Peyer's patch (tissue), 4 donors: Measurements from ENCODE around the gene KAZN. TPM values are rescaled to one million over a fixed set of nuclear protein-coding genes. Genes with fewer than 3 reads are reported as not detected.
"Not testable (repeated sequence)": the region's sequence is repeated elsewhere in the genome, so short reads cannot be mapped to it uniquely, and the experiment has no call there.

Experiments
- DNase-seq, 3 donors: peaks; one replicate each; pipeline ENCODE4 v3.0.0-alpha.2; 2017 to 2019
- H3K27ac ChIP-seq, 4 donors: fragments of 200-600 bp; sonication (generic); one replicate each; pipeline ENCODE4 v1.5.1; 2016 to 2019
- H3K27me3 ChIP-seq, 2 donors: fragments of 200-600 bp; sonication (generic); one replicate each; pipeline ENCODE4 v1.5.1; 2019
- H3K36me3 ChIP-seq, 3 donors: fragments of 200-600 bp; sonication (generic); one replicate each; pipeline ENCODE4 v1.5.1; 2016 to 2019
- H3K4me1 ChIP-seq, 4 donors: fragments of 200-600 bp; sonication (generic); one replicate each; pipeline ENCODE4 v1.5.1; 2016 to 2019
- H3K4me3 ChIP-seq, 4 donors: fragments of 200-600 bp; sonication (generic); 1 replicate in 3 of 4; 2 replicates in 1 of 4; pipeline ENCODE4 v1.5.1; 2016 to 2019; ENCODE audit warnings: mild to moderate bottlenecking in 1 of 4
- H3K9me3 ChIP-seq, 4 donors: fragments of 200-600 bp; sonication (generic); one replicate each; pipeline ENCODE4 v1.5.1; 2016 to 2019; ENCODE audit warnings: mild to moderate bottlenecking in 1 of 4
- POLR2A ChIP-seq, 2 donors: fragments of 450-650 bp; IDR thresholded peaks; one replicate each; pipeline ENCODE4 v1.5.1; 2017; ENCODE audit warnings: antibody characterized with exemption in 2 of 2, mild to moderate bottlenecking in 2 of 2, moderate library complexity in 2 of 2
- total RNA-seq, 4 donors: library from RNA; depleted of rRNA; stranded (reverse); fragments of >200 nt; gene quantifications; one replicate each; pipeline ENCODE4 v1.1.0, GENCODE V29; 2016
- TF ChIP-seq, protein P1 (sequence below), 6 experiments: fragments of 450-650 bp in 4 of 6; fragments of 200-600 bp in 2 of 6; sonication (generic) in 1 of 6; IDR thresholded peaks; one replicate each; pipeline ENCODE4 v1.5.1; 2017 to 2019; ENCODE audit warnings: antibody characterized with exemption in 6 of 6, mild to moderate bottlenecking in 3 of 6, moderate library complexity in 1 of 6

The KAZN gene
- total RNA-seq, 4 donors from 2014 or later = 14.9 to 25.5 (median 21.7) TPM

DNA sequence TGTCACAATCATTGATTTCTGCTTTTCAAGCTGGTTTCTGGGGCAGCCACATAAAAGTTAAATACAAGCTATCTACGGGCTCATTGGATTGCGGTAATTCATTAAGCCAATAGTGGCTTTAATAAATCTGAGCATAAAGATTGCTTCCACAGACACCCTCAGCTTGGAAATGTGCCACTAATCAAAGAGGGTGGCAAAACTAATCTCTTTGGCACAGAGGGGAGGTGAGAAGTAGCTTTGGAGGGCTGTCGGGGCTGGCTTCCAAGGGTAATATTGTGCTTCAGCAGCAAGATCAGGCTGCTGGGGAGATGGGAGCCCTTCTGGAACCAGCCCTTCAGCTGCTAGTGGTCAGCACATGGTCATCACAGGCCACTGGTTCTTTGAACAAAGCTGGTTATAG, 21.2 kb upstream of the KAZN start:
- no peak for DNase-seq
- Histone ChIP-seq H3K4me3 (no peak overlapping the region), H3K36me3 (no peaks in the 10 kb centered on the region), H3K27ac (no peak overlapping the region), H3K27me3 (no peaks in the 10 kb centered on the region), H3K9me3 (no peaks in the 10 kb centered on the region), H3K4me1 (no peaks in the 10 kb centered on the region)
- TF ChIP-seq POLR2A (IDR thresholded peaks at IDR 0.05) = no peak
- TF ChIP-seq, protein P1, sequence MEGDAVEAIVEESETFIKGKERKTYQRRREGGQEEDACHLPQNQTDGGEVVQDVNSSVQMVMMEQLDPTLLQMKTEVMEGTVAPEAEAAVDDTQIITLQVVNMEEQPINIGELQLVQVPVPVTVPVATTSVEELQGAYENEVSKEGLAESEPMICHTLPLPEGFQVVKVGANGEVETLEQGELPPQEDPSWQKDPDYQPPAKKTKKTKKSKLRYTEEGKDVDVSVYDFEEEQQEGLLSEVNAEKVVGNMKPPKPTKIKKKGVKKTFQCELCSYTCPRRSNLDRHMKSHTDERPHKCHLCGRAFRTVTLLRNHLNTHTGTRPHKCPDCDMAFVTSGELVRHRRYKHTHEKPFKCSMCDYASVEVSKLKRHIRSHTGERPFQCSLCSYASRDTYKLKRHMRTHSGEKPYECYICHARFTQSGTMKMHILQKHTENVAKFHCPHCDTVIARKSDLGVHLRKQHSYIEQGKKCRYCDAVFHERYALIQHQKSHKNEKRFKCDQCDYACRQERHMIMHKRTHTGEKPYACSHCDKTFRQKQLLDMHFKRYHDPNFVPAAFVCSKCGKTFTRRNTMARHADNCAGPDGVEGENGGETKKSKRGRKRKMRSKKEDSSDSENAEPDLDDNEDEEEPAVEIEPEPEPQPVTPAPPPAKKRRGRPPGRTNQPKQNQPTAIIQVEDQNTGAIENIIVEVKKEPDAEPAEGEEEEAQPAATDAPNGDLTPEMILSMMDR (IDR thresholded peaks at IDR 0.05) = no peak

DNA sequence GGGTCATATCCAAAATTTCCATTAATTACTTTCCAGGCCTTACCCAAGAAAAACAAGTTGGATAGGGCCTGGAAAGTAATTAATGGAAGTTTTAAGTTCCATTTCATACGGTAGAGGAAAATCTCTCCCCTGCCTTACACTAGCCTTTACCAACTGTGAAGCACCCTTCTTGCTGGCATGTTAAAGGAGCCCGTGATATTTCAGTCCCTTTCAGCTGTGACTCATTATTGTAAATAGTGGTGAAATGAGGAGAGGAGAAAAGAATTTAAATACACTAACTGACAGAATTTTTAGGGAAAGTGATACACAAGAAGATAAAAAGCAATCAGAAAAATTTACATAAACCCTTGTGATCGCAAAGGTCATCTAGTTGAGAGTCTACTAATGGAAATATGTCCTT, 20.3 kb upstream of the KAZN start:
- TF ChIP-seq, protein P1 (IDR thresholded peaks at IDR 0.05) = no peak
- TF ChIP-seq POLR2A (IDR thresholded peaks at IDR 0.05) = no peak
- H3K36me3 ChIP-seq = no peaks in the 10 kb centered on the region
- H3K9me3 ChIP-seq = no peaks in the 10 kb centered on the region
- no peak overlapping the region for H3K27ac ChIP-seq
- no peaks in the 10 kb centered on the region for H3K4me1 ChIP-seq
- DNase-seq = no peak
- no peaks in the 10 kb centered on the region for H3K27me3 ChIP-seq
- H3K4me3 ChIP-seq = no peak overlapping the region

DNA sequence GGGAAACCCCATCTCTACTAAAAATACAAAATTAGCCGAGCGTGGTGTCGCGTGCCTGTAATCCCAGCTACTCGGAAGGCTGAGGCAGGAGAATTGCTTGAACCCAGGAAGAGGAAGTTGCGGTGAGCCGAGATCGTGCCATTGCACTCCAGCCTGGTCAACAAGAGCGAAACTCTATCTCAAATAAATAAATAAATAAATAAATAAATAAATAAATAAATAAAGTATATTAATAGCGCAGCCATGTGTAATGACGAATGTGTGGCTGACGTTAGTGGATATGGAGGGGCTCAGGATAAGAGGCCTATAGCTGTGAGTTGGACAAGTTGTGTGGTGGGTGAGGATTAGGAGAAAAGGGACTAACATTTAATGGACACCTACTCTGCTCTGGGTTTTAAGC, 18.2 kb upstream of the KAZN start:
- not testable (repeated sequence) for H3K9me3 ChIP-seq, DNase-seq, H3K36me3 ChIP-seq, H3K4me3 ChIP-seq, H3K4me1 ChIP-seq, H3K27me3 ChIP-seq, H3K27ac ChIP-seq

DNA sequence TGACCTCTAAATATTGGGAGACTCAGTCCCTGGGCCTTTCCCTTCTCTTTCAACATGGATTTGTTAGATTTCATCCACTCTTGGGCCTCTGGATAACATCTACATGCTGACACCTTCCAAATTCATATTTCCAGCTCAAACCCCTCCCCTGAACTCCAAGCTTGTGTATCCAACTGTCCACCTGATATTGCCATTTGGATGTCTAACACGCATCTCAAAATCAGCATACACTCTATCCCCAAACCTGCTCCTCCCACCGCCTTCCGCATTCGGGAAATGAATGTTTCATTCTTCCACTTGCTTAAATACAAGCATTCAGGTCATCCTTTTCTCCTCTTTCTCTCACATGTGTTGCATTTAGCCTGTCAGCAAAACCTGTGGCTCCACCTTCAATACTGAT, 17.5 kb upstream of the KAZN start:
- DNase-seq = no peak
- Histone ChIP-seq H3K4me1 (no peaks in the 10 kb centered on the region), H3K4me3 (no peak overlapping the region), H3K9me3 (no peaks in the 10 kb centered on the region), H3K36me3 (no peaks in the 10 kb centered on the region), H3K27ac (no peak overlapping the region), H3K27me3 (no peaks in the 10 kb centered on the region)
- TF ChIP-seq POLR2A (IDR thresholded peaks at IDR 0.05) = no peak
- TF ChIP-seq, protein P1 (IDR thresholded peaks at IDR 0.05) = no peak

DNA sequence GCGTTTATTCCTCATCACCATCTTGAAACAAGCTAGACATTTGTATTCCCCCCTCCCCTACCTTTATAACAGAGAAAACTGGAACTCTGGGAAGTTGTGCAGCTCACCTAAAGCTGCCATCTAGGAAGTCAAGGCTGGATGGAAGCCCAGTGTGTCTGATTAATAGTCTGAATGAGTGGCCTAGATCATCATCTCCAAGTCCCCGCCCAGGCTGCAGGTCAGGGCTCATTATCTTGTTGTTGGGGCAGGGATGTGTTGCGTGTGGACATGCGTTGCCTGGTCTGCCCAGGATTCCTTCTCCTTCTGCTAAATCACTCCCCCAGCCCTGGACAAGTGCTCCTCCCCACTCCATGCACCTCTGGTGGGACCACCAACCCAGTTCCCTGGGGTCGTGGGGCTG, 14.7 kb upstream of the KAZN start:
- TF ChIP-seq POLR2A (IDR thresholded peaks at IDR 0.05) = no peak
- TF ChIP-seq, protein P1 (IDR thresholded peaks at IDR 0.05) = no peak

DNA sequence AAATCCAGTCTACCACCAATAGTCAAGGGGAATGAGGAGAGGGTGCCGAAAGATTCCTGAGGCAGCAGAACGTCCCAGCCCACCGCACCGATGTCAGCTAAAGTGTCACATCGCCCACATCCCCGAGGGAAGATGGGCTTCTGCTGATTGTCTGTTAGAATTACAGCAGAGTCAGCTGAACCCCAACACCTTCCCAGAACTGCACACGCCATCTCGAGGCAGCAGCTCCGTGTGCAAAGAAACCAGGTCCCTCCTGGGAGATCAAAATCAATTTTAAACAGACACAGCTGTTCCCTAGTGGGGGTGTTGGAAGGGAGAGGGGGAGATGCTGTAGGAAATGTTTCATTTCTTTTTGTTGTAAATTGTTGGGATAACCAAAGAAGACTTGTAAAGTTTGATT, 12.8 kb upstream of the KAZN start:
- H3K4me1 ChIP-seq = no peaks in the 10 kb centered on the region
- no peak overlapping the region for H3K27ac ChIP-seq
- no peaks in the 10 kb centered on the region for H3K27me3 ChIP-seq
- H3K9me3 ChIP-seq = no peaks in the 10 kb centered on the region
- H3K4me3 ChIP-seq = no peak overlapping the region
- TF ChIP-seq, protein P1 (IDR thresholded peaks at IDR 0.05) = no peak
- TF ChIP-seq POLR2A (IDR thresholded peaks at IDR 0.05) = no peak
- no peaks in the 10 kb centered on the region for H3K36me3 ChIP-seq
- DNase-seq = no peak

More for the DNA sequence above, 14.7 kb upstream of the KAZN start:
- no peaks in the 10 kb centered on the region for H3K27me3 ChIP-seq
- no peak overlapping the region for H3K4me3 ChIP-seq
- H3K36me3 ChIP-seq = no peaks in the 10 kb centered on the region
- no peak for DNase-seq
- H3K4me1 ChIP-seq = no peaks in the 10 kb centered on the region
- H3K27ac ChIP-seq = no peak overlapping the region
- no peaks in the 10 kb centered on the region for H3K9me3 ChIP-seq
